Measurements from ENCODE around the gene SPARC. TPM values are rescaled to one million over a fixed set of nuclear protein-coding genes. Genes with fewer than 3 reads are reported as not detected.

SPARC gene
- total RNA-seq, 1 experiment from 2014 or later, result not detected

DNA sequence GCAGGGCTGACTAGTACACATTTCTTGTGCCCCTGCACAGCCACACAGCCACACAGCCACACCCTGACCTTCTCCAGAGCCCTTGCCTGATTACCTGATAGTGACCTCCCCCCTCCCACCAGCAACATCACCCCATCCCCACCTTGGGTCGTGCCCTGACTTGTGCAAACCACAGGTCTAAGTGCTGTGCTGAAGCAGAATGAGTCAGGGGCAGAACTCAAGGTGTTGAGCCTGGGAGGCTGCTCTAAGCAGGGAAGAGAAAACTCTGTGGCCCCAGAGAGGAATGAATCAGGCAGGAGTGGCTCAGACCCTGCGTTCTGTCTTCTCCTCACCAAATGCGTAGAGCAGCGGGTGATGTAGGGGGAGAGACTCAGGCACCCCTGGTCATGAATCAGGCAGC lies 71.3 kb downstream of the SPARC start:
- no peak overlapping the region for H3K4me2 ChIP-seq (ENCODE audit: low read depth, low read length, poor library complexity, severe bottlenecking)
- no peak overlapping the region for H2AFZ ChIP-seq (ENCODE audit: low read length)
- DNase-seq, result no peak

DNA sequence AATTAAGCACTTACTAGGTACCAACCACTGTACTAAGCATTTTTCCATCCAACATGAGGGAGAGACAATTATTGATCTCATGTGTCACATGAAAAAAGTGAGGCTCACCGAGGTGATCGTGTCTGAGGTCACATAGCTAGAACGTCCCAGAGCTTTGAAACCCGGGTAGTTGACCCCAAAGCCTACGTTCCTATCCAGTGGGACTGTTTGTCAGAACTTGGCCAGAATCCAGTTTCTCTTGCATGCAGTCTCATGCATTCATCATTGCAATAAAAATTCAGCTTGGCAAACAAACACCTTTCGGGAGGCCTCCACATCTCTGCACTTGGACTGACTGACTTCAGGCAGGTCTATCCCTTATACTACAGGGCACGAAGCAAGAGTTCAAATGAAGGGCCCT lies 72.2 kb downstream of the SPARC start:
- H3K4me1 ChIP-seq (ENCODE audit: low read length), result no peaks in the 10 kb centered on the region
- no peak overlapping the region for H3K4me2 ChIP-seq (ENCODE audit: low read depth, low read length, poor library complexity, severe bottlenecking)
- no peak overlapping the region for H2AFZ ChIP-seq (ENCODE audit: low read length)
- no peak overlapping the region for H3K9ac ChIP-seq (ENCODE audit: low read length)
- H3K36me3 ChIP-seq (ENCODE audit: insufficient read depth, low read length), result no peaks in the 10 kb centered on the region
- H3K27me3 ChIP-seq (ENCODE audit: low read length), result no peaks in the 10 kb centered on the region
- H3K79me2 ChIP-seq (ENCODE audit: low read length), result no peaks in the 10 kb centered on the region
- DNase-seq, result no peak
- H3K4me3 ChIP-seq (ENCODE audit: low read length), result no peak overlapping the region
- H3K27ac ChIP-seq (ENCODE audit: low read length), result no peak overlapping the region
- no peaks in the 10 kb centered on the region for H3K9me2 ChIP-seq (replicated peaks; ENCODE audit: insufficient read depth, low read length)
- H4K20me1 ChIP-seq (ENCODE audit: insufficient read depth, low read depth, low read length), result no peaks in the 10 kb centered on the region
- H3K9me3 ChIP-seq (ENCODE audit: low read length), result no peaks in the 10 kb centered on the region

More for the DNA sequence above, 71.3 kb downstream of the SPARC start:
- H3K9me3 ChIP-seq (ENCODE audit: low read length), result no peaks in the 10 kb centered on the region
- H3K4me1 ChIP-seq (ENCODE audit: low read length), result no peaks in the 10 kb centered on the region
- H3K9me2 ChIP-seq (replicated peaks; ENCODE audit: insufficient read depth, low read length), result no peaks in the 10 kb centered on the region
- H3K27ac ChIP-seq (ENCODE audit: low read length), result no peak overlapping the region
- H3K4me3 ChIP-seq (ENCODE audit: low read length), result no peak overlapping the region
- no peak overlapping the region for H3K9ac ChIP-seq (ENCODE audit: low read length)
- H3K79me2 ChIP-seq (ENCODE audit: low read length), result no peaks in the 10 kb centered on the region
- no peaks in the 10 kb centered on the region for H3K27me3 ChIP-seq (ENCODE audit: low read length)
- no peaks in the 10 kb centered on the region for H4K20me1 ChIP-seq (ENCODE audit: insufficient read depth, low read depth, low read length)
- H3K36me3 ChIP-seq (ENCODE audit: insufficient read depth, low read length), result no peaks in the 10 kb centered on the region

DNA sequence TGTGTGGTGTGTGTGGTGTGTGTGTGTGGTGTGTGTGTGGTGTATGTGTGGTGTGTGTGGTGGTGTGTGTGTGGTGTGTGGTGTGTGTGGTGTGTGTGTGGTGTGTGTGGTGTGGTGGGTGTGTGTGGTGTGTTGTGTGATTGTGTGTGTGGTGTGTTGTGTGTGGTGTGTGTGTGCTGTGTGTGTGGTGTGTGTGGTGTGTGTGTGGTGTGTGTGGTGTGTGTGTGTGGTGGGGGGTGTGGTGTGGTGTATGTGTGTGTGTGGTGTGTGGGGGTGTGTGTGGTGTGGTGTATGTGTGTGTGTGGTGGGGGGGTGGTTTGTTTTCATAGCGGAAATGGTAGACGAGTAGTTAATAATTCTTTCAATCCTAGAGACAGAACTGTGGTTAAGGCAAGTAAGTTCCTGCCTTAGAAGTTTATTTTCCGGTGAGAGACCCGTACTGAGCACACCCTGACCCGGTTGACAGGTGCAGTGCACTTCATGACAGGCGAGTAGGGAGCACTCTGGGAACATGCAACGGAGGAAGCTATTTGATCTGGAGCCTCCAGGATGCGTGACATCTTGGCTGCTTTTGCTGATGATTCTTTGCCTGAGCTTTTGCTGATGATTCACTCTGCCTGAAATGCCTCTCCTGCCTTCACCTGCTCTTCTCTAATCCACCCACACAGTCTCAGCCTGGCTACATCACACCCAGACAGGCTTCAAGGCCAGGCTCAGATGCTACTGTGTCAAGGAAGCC lies 73.9 kb downstream of the SPARC start:
- Histone ChIP-seq H3K9ac (ENCODE audit: low read length) (no peak overlapping the region), H3K9me3 (ENCODE audit: low read length) (no peaks in the 10 kb centered on the region), H3K4me1 (ENCODE audit: low read length) (no peaks in the 10 kb centered on the region), H3K27me3 (ENCODE audit: low read length) (no peaks in the 10 kb centered on the region), H3K4me2 (ENCODE audit: low read depth, low read length, poor library complexity, severe bottlenecking) (no peak overlapping the region), H4K20me1 (ENCODE audit: insufficient read depth, low read depth, low read length) (no peaks in the 10 kb centered on the region), H3K4me3 (ENCODE audit: low read length) (no peak overlapping the region), H3K9me2 (replicated peaks; ENCODE audit: insufficient read depth, low read length) (no peaks in the 10 kb centered on the region), H3K36me3 (ENCODE audit: insufficient read depth, low read length) (no peaks in the 10 kb centered on the region), H3K27ac (ENCODE audit: low read length) (no peak overlapping the region), H3K79me2 (ENCODE audit: low read length) (no peaks in the 10 kb centered on the region), H2AFZ (ENCODE audit: low read length) (no peak overlapping the region)
- DNase-seq, result no peak

DNA sequence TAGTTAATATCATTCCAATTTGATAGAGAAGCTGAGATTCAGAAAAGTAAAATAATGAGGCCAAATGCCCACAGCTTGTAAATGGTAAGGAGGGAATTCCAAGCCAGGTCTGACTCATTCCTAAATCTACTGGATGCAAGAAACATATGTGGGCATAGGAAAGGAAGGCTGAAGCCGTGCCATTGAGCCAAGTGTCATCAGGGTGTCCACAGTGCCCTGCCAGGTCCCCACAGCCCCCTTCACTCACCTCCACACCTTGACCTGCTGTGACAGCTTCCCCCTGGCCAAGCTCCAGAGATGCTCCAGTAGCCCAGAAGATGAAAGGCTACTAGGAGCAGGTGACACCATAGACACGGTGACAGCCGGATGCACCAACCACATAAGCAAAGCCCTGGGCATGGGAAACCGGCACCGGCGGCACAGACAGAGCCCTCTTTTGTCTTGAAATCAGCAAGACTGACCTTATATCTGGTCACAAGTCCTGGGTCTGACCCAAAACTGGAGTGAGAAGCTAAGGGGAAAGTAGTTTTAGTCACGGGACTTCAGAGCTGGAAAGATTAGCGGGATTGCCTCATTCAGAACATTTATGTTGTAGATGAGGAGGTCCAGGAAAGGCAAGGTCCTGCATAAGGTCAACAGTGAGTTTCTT lies 75.5 kb downstream of the SPARC start:
- Histone ChIP-seq H3K27ac (ENCODE audit: low read length) (no peak overlapping the region), H3K4me2 (ENCODE audit: low read depth, low read length, poor library complexity, severe bottlenecking) (no peak overlapping the region), H3K79me2 (ENCODE audit: low read length) (no peaks in the 10 kb centered on the region), H4K20me1 (ENCODE audit: insufficient read depth, low read depth, low read length) (no peaks in the 10 kb centered on the region), H3K27me3 (ENCODE audit: low read length) (no peaks in the 10 kb centered on the region), H3K4me3 (ENCODE audit: low read length) (no peak overlapping the region), H3K9me2 (replicated peaks; ENCODE audit: insufficient read depth, low read length) (no peaks in the 10 kb centered on the region), H3K36me3 (ENCODE audit: insufficient read depth, low read length) (no peaks in the 10 kb centered on the region), H2AFZ (ENCODE audit: low read length) (no peak overlapping the region), H3K9ac (ENCODE audit: low read length) (no peak overlapping the region), H3K4me1 (ENCODE audit: low read length) (no peaks in the 10 kb centered on the region), H3K9me3 (ENCODE audit: low read length) (no peaks in the 10 kb centered on the region)
- no peak for DNase-seq

Small RNAs within 50 kb of the gene (small RNA-seq; reads per million reads assigned to genes)
- gene RN7SKP232, result 0.75 reads per million, percentile 21 among the genes with 10 or more reads in this experiment

Other genes with a start within 250 kb of the SPARC start
- 8.4 and 12.7 TPM in 2 replicates for gene SLC36A1, start 239.3 kb downstream of the SPARC start, total RNA-seq (2014; rRNA removed; shearing (Covaris generic); ENCODE audit: low replicate concordance)
- gene FAT2, start 95.6 kb downstream of the SPARC start, total RNA-seq (2014; rRNA removed; shearing (Covaris generic); ENCODE audit: low replicate concordance), result not detected in 2 replicates
- 104 and 114 TPM in 2 replicates for gene ATOX1, start 71.7 kb upstream of the SPARC start, total RNA-seq (2014; rRNA removed; shearing (Covaris generic); ENCODE audit: low replicate concordance)
- 130 and 186 TPM in 2 replicates for gene G3BP1, start 85.0 kb upstream of the SPARC start, total RNA-seq (2014; rRNA removed; shearing (Covaris generic); ENCODE audit: low replicate concordance)
- not detected in 2 replicates for gene GLRA1, start 237.9 kb upstream of the SPARC start, total RNA-seq (2014; rRNA removed; shearing (Covaris generic); ENCODE audit: low replicate concordance)